HT-29 (cell line): ENCODE data around the gene ENOPH1. TPM values are rescaled to one million over a fixed set of nuclear protein-coding genes. Genes with fewer than 3 reads are reported as not detected.
"Not testable (repeated sequence)": the region's sequence is repeated elsewhere in the genome, so short reads cannot be mapped to it uniquely, and the experiment has no call there.

ENCODE experiments used
- DNase-seq: peaks from one replicate; pipeline ENCODE4 v3.0.0-alpha.2; 2015; ENCODE audit warnings: low spot score
- total RNA-seq: library from RNA; depleted of rRNA; stranded (reverse); fragments of >200 nt; shearing (Covaris generic); gene quantifications from 2 replicates; pipeline ENCODE4 v1.2.3, GENCODE V29; 2014

ENOPH1 gene
- total RNA-seq, 1 experiment from 2014 or later, result 67.9 TPM

DNA sequence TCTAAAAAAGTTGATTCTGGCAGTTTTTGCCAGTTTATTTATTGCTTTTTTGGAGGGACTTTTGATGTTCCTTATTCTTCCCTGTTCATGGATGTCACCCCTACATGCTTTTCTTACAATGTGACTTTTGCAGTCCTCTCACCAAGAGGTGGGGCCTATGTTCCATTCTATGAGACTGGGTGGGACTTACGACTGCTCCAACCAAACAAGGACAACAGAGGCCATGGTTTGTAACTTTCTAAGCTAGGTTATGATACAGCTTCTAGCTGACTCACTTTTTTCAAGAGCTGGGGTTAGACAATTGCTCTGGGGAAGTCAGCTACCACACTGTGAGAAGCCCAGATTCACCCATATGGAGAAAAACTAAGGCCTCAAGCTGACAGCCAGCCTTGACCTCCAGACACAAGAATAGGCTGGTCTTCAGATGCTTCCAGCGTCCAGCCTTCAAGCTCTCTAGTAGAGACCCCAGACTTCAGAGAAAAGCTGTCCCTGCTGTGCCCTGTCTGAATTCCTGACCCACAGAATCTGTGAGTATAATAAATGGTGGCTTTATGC, 39.5 kb downstream of the ENOPH1 start:
- DNase-seq, result no peak

DNA sequence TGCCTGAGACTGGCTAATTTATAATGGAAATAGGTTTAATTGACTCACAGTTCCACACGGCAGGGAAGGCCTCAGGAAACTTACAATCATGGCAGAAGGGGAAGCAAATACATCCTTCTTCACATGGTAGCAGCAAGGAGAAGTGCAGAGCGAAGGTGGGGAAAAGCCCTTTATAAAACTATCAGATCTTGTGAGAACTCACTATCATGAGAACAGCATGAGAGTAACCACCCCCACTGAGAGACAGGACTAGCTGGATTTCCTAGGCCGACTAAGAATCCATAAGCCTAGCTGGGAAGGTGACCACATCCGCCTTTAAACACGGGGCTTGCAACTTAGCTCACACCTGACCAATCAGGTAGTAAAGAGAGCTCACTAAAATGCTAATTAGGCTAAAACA, 42.7 kb downstream of the ENOPH1 start:
- not testable (repeated sequence) for DNase-seq

DNA sequence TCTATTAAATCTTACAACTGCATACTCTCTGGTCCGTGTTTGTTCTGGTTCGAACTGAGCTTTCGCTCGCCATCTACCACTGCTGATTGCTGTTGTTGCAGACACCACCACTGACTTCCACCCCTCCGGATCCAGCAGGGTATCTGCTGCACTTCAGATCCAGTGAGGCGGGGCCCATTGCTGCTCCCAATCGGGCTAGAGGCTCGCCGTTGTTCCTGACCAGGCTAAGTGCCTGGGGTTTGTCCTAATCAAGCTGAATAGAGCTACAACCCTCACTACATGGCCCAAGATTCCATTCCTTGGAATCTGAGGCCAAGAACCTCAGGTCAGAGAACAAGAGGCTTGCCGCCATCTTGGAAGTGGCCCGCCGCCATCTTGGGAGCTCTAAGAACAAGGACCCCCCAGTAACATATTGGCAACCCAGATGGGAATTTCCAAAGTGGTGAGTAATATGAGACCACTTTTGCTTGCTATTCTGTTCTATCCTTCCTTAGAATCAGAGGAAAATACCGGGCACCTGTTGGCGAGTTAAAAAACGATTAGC, 43.3 kb downstream of the ENOPH1 start:
- DNase-seq, result no peak

DNA sequence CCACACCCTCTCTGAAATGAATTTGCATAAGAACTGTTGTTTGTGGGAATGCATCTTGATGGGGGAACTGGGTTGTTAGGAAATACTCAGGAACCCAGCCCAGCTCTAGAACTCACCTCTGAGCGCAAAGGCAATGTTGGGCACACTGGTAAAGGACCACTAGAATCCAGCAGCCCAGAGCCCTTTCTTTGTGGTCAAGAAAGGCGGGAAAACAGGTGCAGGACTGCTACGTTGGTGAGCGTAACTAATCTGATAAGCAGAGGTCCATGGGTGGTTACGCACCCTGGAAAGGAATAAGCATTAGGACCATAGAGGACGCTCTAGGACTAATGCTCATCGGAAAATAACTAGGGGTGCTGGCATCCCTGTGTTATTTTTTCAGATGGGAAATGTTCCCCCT, 45.5 kb downstream of the ENOPH1 start:
- DNase-seq, result not testable (repeated sequence)

DNA sequence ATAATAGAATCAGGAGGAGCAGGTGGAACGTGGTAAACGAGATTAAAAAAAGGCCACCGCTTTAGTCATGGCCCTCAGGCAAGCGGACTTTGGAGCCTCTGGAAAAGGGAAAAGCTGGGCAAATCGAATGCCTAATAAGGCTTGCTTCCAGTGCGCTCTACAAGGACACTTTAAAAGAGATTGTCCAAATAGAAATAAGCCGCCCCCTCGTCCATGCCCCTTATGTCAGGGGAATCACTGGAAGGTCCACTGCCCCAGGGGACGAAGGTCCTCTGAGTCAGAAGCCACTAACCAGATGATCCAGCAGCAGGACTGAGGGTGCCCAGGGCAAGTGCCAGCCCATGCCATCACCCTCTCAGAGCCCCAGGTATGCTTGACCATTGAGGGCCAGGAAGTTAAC, 47.1 kb downstream of the ENOPH1 start:
- not testable (repeated sequence) for DNase-seq

DNA sequence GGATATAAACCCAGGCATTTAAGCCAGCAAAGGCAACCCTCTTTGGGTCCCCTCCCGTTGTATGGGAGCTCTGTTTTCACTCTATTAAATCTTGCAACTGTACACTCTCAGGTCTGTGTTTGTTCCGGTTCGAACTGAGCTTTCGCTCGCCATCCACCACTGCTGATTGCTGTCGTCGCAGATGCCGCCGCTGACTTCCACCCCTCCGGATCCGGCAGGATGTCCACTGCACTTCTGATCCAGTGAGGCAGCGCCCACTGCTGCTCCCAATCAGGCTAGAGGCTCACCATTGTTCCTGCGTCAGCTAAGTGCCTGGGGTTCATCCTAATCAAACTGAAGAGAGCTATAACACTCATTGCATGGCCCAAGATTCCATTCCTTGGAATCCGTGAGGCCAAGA, 49.2 kb downstream of the ENOPH1 start:
- DNase-seq, result no peak

DNA sequence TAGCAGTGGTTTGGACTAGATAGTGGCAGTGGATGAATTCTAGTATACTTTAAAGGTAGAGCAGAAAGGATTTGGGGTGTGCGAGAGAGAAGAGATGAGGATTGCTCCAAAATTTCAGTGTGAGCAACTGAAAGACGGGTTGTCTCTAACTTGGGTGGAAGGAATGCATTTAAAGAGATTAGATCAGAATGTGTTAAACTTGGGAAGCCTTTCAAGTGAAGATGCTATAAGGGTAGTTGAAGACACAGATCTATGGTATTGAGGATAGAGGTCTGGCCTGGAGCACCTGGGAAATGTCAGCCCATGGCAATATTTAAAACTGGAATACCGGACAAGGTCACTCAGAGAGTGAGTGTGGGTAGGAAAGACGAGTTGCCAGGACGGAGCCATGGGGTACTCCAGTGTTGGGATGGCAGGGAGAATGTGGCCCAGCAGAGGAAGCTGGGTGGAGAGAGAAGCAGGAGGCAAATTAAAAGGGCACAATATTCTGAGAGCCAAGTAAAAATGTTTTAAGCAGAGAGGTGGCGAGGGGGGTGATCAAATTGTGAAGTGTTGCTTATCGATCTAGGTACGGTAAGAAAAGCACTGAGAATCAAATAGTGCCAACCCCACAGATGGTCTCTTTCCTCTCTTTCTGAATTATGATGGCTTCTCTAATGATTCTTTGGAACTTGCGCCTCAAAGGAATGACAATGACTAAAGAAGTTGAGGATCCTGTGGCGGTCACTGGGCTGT, 50.5 kb downstream of the ENOPH1 start:
- no peak for DNase-seq

DNA sequence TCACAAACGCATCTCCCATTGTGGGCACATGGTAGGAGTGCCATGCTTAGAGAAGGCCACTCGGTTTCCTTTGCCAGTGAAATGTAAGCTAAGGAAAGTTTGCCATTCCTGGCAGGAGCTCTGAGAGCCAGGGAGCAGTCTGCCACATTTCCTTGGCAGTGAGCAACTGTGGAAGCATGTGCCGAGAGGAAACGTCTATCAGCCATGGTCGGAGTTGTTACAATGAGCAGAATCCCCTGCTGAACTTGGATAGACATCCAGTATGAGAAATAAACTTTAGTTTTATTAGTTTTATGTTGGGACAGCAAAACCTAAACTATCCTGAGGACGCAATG, 51.1 kb downstream of the ENOPH1 start:
- DNase-seq, result no peak

DNA sequence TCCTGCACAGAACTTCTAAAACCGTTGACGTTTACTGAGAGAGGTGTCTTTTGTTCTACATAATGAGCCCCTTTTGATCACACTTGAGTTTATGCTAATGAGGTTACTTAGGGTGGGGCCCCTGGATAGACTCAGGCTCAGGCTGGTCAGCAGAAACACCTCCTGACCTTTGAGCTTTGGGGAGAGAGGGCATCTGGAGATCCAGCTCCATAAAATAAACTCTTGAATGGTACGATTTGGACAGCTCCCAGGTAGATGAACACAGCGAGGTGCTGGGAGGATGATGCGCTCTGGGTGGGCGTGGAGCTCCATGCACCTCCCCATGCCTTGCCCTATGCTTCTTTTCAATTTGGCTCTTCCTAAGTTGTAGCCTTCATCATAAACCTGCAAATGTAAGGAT, 52.0 kb downstream of the ENOPH1 start:
- no peak for DNase-seq

DNA sequence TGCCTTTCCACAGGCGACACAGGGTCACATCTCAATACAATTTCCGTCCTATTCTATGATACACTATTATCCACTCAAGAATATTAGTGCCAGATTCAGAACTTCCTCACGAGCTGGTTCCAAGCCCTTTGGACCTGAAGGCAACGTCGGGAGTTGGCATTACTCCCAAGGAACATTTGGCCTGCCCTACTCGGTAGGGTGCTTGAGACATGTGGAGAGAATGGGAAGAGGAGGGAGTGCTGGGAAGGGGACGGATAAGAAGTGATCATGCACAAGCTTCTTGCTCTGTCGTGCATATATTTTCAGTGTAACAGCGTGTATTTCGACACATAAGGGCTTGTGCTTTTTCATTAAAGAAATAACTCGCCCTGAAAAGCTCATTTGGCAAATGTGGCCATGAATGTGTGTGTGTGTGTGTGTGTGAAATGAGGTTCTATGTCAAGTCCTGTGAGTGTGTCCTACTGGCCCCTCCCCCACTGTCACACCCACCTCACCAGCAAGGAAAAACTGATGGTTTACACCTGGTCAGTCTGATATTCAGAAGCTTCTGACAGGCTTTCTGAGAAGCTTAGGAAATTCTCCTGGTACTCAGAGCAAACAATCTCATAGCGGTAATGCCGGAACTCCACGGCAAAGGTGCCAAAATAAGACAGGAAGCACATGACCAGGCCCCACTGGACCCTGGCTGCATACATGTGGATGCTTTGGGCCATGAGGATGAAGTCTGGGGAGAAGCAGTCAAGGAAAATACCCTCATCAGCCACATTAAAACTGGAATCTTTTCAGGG, 54.8 kb downstream of the ENOPH1 start:
- DNase-seq, result no peak

DNA sequence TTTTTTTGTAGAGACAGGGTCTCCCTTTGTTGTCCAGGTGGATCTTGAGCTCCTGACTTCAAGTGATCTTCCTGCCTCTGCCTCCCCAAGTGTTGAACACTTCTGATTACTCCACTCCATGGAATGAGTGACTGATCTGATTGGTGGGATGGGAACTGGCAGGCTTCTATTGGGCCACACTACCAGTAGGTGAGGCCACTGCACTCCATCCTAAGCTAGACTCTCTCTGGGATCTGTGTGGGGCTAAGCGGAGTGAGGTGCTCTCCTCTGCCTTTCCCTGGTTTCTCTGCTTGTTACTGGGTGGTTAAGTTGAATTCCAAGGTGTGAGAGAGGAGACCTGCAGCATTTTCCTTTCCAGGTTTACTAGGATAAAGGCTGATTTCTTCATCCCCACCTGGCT, 58.7 kb downstream of the ENOPH1 start:
- DNase-seq, result no peak

DNA sequence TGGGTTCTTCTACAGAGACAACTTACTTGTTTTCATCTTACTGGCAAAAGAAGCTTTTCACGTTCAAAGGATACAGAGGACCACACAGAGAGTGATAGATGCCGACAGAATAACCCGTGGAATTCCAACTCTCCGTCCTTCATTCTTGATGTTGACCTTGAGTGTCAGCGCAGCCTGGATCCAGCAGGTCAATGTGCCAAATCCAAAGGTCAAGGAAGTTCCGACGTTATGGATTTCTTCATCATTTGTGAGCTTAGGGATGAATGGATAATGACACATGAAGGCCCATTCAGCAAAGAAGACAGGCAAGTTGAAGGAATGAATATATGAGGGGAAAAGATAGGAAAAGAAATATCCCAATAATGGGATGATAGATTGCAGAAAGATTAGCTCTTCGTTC, 59.6 kb downstream of the ENOPH1 start:
- no peak for DNase-seq

DNA sequence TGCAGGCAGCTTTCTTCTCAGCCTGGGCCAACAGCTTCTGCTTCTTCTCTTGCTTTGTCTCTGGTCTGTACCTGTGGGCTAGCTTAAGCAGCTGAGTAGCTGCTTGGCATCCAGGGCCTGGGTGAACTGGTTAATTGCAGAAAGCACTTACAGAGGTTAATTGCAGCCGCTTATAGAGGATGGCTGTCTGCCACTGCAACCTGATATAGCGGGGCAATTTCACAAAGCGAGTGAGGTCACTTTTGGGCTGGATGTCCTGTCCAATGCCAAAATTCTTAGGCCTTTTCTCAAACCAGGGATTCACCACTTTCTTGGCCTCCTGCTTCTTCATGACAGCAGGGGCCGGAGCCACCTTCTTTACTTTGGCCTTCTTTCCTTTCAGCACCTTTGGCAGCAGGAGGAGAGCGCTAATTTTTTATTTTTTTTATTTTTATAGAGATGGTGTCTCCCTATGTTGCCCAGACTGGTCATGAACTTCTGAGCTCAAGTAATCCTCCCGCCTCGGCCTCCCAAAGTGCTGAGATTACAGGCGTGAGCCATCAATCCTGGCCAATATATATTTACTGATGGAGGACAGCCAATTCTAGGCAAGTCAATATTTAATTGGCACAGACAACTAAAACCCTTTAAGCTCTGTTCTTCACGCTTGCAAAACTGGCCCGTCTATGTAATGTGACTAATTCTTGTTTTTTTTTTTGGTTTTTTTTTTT, 61.0 kb downstream of the ENOPH1 start:
- no peak for DNase-seq

DNA sequence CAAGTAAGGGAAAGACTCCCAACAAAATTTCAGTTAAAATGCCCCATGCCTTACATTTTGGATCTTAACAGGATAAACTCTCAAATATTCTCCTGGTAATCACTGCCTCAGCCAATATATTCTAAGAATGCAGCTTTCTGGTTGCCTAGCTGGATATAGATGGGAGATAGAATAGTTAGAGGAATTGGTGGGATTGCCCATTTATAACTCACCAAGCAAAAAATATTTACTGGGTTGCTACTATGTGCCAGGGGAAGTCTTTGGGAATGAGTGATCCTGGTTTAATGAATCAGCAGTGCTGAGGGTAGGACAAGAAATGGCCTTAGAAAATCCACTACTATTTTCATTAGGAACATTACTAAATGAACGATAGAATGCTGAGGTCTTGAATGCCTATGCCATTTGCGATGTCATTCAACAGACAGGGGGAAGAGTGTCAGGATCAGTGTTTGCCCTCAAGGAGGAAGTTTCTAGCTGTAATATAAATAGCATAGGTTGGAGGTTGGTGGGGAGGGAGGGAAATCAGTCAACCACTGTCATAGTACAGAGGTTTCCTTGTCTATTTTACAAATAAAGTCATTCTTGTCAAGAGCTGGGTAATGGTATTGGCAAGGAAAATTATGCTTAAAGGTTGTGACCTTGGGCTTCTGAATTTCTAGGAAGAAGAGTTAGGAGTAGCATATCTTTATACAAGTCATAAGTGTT, 63.5 kb downstream of the ENOPH1 start:
- DNase-seq, result no peak

DNA sequence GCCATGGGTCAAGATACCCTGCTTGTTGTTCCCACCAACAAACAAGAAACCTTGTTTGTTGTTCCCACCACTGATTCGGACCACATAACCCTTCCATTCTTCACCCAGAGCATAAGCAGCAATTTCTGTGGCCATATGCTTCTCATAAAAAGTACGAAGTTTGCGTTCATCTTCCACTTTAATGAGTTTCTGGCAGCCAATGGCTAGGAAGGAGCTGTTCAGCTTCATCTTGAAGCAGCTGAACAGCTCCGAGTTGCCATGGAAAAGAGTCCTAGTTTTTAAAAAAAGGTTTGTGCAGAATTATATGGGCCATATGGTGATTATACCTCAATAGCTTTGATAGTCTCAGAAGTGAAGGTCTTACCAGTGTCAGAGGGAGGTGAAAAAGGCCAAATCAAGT, 65.3 kb downstream of the ENOPH1 start:
- DNase-seq, result no peak

DNA sequence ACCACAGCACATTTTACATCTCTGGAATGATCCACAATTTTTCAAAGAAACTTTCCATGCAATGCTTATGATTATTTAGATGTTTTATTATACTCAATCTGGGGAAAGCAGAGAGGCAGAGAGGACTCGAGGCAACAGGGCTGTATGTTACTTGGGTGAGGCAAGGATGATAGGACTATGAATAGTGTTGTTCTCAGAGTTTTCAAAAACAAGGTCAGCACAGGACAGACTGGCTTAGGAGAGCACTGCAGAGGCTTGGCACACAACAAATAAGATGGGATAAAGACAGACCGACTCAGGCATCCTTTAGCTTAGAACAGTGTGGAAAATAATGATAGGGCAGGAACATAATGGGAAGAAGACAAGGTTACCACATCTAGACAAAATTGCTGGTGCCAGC, 66.0 kb downstream of the ENOPH1 start:
- DNase-seq, result no peak

DNA sequence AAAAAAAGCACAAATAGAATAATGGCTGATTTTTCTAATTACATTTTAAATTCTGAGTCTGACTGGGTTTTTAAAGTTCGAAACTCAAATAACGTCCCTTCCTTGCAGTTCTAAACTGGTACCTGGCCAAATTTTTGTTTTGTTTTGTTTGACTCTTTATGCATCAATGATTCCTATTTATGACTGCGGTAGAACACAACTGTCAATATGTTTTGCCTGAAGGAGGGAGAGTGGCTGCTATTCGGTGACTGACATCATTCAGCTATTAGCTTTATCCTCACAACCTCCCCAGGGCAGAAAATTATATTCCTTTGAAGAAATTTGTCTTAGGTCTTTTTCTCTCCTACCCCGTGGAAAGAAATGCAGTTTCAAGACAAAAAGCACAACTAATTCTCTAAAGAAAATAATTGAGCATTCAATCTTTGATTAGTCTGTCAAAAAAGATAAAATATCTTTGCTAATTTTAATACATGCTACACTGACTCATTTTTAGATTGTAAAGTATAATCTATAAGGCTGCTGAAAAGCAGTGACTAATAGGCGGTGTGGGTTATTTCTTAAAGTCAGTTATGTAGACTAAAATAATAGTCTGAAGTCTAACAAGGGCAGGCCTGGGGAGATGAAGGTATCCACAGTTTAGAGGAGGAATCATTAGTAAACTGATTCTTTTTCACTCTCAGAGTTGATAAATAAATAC, 69.5 kb downstream of the ENOPH1 start:
- no peak for DNase-seq

DNA sequence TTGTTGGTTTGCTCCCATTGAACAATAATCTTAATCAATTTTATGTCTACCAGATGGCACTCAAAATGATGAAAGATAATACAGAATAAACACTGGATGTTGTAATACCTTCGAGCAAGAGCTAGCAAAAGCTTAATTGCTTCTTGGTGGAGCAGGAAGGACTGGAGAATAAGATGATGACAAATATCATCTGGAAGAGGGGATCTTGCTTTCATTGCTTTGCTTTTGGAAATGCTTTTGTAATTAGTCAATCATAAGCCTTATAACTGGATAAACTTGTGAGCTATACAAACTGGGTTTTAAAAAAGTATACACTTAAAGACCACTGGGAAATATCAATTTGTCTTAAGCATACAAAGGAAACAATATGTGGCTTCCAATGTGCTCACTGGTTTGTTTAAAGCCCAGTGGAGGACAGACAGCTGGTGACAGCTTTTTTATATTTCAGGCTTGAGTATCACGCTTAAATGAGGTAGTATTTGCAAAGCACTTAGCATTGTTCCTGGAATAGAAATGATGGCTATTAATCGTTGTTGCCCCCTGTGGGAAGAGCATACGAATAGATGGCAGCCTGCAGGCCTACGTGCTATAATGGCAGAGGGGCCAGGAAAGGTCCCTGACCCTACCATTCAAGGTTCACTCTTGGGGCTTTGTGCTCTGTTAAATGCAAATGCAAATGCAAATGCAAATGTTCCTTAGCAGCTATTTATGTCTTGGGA, 70.2 kb downstream of the ENOPH1 start:
- no peak for DNase-seq

DNA sequence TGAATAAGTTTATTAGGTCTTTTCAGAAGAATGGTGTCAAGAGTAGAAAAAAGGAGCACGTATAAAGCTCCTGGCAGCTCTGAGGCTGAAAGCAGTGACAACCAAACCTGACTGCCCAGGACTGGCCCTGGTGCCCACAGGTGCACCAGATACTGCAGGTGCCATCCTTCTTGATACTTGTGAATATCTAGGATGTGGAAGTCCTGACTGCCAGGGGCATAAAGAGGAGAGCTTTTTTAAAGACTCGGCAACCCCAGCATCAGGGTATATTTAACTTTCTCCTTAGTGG, 70.7 kb downstream of the ENOPH1 start:
- DNase-seq, result no peak

DNA sequence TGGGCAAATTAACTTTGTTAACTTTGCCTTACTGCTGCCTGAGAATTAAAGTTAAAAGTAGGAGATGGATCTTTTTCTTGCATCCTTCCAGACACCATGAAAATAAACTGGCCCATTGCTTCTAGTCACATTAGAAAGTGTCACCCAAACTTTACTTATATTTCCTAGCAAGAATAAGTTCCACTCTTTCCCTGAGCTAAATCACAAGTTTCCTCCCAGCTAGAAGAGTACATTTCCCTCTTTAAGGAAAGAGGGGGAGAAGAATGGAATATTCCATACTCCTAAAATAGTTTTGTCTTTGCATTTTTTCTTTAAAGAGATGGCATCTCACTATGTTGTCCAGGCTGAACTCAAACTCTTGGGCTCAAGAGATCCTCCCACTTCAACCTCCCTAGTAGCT, 77.6 kb downstream of the ENOPH1 start:
- no peak for DNase-seq
